Activated T-helper 1 cell treated with Interleukin-2 at 50 U/mL for 16 hours (primary cell): ENCODE data around the gene STK17B.
A peak's percentile ranks its signal among the peaks of the same experiment; 100 is the strongest.
"Not testable (repeated sequence)": the region's sequence is repeated elsewhere in the genome, so short reads cannot be mapped to it uniquely, and the experiment has no call there.

ENCODE experiments used
- DNase-seq: peaks from one replicate; pipeline ENCODE4 v3.0.0-alpha.2; 2020; ENCODE audit warnings: low read depth

STK17B gene

DNA sequence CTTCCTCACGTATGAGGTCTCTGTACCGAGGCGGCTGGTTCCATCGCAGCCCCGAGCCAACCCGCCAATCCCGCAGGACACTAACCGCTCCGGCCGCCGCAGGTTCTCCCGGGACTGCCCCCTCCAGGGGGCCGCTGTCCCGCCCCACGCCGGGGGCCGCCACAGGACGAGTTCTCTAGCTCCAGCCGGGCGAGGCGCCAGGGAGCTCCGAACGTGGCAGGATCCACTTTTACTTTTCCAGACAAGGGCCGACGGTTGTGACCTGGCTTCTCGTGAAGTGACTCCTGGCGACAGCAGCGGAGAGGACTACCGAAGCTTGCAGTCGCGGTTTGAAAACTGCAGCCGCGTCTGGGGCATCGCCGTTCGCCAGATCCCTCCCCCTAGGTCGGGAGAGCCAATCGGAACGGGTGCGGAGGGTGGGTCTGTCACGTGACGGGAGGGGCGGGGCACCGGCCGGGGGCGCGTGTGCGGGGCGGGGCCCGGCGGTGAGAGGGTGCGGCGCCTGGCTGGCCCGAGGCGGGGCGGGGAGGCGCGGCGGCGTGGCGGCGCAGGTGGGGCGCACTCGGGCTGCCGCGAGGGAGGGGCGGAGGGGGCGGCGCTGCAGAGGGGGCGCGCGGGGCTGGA lies at the start of gene STK17B:
TSS of gene STK17B (minus strand) at position 331 of the 624 bp plus-strand sequence. CDS start 8,195 bp downstream, outside the sequence.
- DNase-seq = peak; percentile 97

GRCh38 chr2:196220671-196221070 lies 49.3 kb upstream of the STK17B start:
- DNase-seq = no peak

GRCh38 chr2:196219671-196220070 lies 48.3 kb upstream of the STK17B start:
- DNase-seq = no peak

DNA sequence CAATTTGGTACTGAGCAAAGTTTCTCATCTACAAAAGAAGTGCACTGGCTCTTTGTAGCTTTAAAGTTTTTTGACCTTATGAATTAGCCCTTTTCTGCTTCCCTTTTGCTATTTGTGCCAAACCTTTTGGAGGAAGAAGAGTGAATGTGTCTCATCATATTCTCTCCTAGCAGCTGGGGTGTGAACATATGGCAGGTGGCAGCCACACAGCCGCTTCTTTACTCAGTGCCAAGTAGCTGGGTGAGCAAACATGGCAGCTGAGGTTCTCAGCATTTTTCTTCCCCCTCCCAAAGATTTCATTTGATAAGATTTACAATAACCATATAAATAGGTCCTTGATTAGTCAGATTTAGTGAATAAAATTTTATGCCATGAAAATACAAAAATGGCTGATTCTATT lies 46.7 kb upstream of the STK17B start:
- no peak for DNase-seq

DNA sequence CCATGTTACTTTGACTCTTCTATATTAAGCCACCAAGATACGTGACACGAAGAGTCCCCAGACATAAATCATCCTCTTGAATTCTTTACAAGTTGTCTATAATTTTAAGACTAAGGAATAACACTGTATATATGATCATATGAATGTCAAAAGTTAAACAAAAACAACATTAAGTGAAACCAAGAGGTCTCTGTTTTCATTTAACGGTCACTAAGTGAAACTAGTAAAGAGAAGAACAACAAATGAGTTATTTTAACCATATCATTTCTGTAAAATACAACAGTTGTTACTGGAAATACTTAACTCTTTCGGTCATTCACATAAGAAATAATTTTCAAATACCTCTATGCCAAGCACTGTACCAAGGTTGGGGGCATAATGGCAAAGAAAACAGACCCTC lies 45.7 kb upstream of the STK17B start:
- DNase-seq = no peak

GRCh38 chr2:196215376-196215775 lies 44.0 kb upstream of the STK17B start:
- DNase-seq = no peak

- DNase-seq = no peak
Measured at GRCh38 chr2:196214156-196214555, 42.8 kb upstream of the STK17B start.

DNA sequence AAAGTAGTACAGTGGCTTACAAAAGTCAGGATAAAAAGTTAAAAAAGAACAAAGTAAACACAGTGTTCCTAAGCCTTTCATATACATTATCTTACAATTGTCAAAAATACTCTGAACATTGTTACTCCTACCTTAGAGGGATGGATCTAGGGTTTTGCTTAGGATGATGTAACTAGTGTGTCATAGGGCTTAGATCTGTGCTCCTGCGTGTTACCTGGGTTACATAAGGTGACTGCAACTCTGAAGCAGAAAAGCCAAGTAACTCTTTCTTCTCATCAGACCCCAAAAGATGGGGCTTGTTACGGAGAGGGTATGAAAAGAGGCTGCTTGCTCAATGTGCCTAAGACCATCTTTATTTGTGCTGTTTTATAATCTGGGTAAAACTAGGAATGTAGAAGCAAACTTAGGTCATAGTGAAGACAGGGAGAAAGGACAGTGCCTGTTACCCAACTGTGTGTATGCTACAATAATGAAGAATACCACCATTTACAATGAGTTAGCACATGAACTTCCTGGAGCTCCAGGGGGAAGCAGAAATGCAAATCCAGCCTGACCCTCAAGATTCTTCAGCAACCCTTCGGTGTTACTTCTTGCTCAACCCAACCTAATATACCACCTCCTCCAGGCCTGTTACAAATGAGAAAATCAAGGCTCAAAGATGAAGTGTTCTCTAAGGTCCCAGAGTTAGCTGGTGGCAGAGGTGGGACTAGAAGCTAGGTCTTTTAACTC lies 42.0 kb upstream of the STK17B start:
- no peak for DNase-seq

GRCh38 chr2:196208915-196209314 lies 37.5 kb upstream of the STK17B start:
- no peak for DNase-seq

DNA sequence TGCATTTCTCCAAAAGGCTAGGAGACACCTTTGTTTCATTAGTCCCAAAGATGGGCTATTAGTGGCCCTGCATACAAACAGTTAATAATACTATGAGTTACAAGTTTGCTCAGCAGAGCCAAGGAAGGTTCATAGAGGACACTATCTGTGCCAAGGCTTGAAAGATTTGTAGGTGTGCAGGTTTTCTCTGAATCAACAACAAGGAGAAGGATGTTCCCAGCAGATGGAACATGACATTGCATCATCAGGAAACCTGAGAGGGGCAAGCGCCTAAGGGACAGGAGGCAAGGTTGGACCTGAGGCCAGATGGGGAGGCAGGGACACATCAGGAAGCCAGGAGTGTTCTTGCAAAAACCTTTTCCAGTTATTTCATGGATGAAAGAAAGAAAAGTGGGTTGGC lies 35.4 kb upstream of the STK17B start:
- DNase-seq = no peak

- no peak for DNase-seq
Measured at GRCh38 chr2:196205881-196206435, 34.6 kb upstream of the STK17B start.

DNA sequence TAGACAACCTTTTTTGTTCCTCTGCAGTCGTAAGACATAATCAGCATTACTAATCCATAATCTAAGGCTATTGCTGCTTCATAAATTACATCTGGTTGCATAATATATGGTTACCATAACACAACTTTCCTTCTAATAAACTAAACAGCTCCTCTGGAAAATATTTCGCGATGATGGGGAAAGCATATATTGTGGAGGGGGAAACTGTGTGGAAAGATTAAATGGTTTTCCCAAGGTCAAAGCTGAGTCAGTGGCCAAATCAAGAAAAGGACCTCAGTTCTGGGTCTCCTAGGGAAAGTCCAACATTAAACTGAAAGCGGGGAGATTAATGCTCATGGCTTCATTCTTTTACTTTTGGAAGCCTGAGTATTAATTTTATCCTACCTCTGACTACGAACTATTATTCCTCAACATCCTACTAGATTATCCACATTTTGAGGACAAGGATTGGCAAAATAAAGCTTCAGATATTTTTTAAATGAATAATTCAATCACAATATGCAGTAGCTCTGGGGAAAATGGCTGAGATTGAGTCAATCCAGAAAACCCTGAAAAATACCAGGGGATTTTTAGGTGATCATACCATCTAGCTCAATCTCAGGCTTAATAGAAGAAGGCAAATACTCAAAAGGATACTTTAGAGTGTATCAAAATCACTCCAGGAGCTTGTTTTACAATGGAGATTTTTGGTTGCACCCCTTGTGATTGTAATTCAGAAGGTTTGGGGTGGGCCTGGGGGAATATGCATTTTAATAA lies 33.8 kb upstream of the STK17B start:
- DNase-seq = no peak

GRCh38 chr2:196201229-196202009 lies 30.0 kb upstream of the STK17B start:
- no peak for DNase-seq

DNA sequence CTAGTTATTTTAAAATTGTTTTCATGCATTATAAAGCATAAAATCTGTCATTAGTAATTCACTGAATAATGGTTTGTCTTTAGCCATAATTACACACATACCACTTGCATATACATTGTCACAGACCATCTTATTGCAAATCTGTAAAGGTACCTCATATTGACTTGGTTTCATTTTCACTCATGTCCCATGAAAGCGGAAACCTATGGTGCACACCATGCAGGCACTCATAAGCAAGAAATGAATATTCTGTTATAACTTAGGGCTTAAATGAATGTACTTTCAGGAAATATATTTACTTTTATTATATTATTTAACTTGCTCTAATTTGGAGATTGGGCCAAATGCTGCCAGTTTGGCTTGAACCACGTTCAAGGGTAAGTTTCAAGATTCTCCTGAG lies 29.2 kb upstream of the STK17B start:
- no peak for DNase-seq

DNA sequence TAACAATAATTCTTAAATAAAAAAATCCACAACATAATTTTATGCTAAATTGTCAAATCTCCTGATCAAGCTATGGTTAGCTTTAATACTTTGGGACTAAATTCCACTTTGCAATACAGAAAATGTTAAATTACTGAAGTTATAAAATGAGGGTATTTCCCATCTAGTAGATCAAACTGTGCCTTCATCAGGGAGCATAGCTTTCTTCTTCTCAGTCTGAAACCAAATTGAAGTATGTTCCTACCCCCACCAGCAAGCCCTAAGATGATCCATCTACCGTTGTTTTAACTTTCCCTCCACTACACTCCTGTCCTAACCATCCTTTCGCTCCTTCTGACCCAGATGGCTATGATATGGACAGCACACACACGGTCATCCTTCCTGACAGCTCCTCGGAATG lies 24.4 kb upstream of the STK17B start:
- DNase-seq = no peak

GRCh38 chr2:196195302-196195701 lies 23.9 kb upstream of the STK17B start:
- DNase-seq = no peak

DNA sequence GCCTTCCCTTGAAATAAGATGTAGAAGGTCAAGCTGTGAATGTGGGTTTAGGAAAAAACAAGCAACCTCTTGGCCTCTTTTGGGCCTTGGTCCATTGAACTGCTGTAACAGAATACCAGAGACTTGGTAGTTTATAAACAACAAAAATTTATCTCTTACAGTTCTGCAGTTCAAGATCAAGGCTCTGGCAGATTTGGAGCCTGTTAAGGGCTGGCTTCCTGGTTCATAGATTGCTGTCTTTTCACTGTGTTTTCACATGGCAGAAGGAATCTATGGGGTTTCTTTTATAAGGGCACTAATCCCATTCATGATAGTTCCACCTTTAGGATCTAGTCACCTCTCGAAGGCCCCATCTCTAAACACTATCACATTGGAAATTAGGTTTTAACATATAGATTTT lies 20.2 kb upstream of the STK17B start:
- no peak for DNase-seq

GRCh38 chr2:196187898-196188458 lies 16.6 kb upstream of the STK17B start:
- no peak for DNase-seq

DNA sequence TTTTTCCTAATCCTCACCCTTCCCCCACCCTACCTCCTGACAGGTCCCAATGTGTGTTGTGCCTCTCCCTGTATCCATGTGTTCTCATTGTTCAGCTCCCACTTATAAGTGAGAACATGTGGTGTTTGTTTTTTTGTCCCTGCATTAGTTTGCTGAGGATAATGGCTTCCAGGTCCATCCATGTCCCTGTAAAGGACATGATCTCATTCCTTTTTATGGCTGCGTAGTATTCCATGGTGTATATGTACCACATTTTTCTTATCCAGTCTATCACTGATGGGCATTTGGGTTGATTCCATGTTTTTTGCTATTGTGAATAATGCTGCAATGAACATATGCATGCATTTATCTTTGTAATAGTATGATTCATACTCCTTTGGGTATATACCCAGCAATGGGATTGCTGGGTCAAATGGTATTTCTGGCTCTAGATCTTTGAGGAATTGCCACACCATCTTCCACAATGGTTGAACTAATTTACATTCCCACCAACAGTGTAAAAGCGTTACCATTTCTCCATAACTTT lies 15.9 kb upstream of the STK17B start:
- DNase-seq = not testable (repeated sequence)

DNA sequence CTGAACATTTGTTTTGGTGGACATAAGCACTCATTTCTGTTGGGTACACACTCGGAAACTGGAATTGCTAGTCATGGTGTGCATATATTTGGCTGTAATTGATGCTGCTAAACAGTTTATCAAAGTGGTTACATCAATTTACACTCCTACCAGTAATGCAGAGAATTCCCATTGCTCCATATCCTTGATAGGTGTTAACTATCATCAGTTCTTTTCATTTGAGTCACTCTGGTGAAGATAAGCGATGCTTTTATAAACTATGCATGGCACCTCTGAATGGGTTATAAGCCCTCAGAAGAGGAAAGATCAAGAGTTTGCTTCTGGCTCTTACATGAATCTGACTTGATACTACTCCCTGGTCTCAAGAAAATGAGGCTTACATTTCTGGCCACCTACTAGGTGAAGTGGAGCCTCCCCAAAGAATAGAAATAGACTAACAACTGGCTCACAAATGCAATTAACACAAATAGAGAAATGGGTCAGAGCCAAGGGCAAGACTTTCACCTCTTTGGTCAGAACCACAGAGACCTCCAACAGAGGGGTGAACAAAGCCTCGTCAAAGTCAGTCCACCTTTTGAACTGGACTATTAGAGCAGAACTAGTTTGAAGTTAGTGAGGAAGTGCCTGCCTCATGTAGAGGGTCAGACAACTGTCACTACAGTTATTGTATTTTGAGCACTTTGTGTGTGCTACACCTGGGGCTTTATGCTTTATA lies 15.0 kb upstream of the STK17B start:
- DNase-seq = no peak

DNA sequence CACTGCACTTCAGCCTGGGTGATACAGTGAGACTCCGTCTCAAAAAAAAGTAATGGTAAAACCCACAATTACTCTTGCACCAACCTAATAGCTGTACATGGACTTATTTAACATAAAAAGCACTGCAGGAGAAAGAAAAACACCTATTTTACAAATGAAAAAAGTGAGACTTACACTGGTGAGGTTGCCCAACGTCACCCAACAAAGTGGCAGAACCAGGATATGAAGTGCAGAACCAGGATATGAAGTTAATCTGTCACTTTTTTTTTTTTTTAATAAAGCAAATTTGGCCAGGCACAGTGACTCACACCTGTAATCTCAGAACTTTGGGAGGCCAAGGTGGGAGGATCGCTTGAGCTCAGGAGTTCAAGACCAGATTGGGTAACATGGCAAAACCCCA lies 13.5 kb upstream of the STK17B start:
- no peak for DNase-seq
